Stimulated activated CD8-positive, alpha-beta memory T cell treated with anti-CD3 and anti-CD28 coated beads, Interleukin-15, amount 100 ng/mL, for 1 hour (primary cell): ENCODE measurements around the gene MYLIP.
A peak's percentile ranks its signal among the peaks of the same experiment; 100 is the strongest.

Experiments used
- DNase-seq: peaks from one replicate; pipeline ENCODE4 v3.0.0-alpha.2; 2020; ENCODE audit warnings: low read depth

Gene MYLIP

DNA sequence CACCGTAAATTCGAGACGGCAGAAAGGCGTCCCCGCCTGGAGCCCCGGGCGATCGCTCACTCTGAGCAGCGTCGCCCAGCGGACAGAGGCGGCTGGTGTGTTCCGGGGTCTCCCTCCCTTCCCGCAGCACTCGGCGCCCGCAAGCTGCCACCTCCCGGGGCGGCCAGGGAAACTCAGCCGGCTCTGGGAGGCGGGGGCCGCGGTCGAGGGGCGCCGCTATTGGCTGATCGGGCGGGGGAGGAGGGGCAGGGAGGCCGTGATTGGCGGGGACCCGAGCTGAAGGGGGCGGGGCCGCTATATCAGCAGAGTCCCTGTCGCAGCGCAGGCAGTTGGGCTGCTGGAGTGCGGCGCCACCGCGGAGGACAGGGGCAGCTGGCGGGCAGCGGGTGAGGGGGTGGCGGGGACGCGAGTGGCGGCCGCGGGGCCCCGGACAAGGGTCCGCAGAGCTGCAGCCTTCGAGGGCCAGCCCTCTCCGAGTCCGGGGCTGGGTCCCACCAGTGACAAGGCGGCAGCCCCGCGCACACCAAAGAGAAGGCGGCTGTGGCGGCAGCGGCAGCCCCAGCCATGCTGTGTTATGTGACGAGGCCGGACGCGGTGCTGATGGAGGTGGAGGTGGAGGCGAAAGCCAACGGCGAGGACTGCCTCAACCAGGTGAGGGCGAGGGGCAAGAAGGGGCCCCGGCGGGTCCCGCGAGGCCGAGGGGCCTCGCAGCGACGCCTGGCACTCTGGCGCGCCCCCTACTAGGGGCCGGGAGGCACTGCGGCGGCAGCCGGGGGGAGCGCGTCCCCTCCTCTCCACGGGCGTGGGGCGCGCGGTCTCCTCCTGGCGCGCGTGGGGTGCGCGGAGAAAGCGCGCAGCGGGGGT, at the start of gene MYLIP:
Gene MYLIP, plus strand, starts transcription at position 328 of the 864 bp plus-strand sequence. Its CDS starts 237 bp downstream, at position 565.
- peak; percentile 97 for DNase-seq

DNA sequence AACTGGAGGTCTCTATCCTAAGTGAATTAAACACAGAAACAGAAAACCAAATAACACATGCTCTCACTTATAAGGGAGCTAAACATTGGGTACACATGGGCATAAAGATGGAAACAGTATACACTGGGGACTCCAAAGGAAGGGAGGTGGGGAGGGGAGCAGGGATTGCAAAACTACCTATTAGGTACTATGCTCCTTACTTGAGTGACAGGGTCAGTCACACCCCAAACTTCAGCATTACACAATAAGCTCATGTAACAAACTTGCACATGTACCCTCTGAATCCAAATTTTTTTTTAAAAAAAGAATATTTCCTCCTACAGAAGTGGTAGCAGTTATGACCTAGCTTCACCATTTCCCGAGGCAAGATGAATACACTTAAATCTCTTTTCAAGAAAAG, 49.5 kb upstream of the MYLIP start:
- DNase-seq, result no peak

DNA sequence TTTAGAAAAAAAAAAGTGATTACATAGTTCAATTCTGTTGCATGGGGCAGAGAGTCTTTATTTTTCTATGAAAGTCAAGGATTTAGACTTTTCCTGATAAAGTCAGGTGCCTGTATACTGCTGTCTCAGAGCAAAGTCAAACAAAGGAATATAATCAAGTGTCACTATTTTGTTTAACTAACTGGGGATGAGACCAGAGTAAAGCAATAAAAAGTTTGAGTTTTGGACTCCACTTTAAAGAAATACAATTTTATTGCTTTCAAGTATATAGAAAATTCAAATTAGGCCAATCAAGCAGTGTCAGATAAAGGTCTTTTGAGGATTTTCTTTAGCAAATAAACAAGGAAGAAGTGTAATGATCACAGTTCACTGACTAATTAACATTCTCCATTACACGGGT, 48.7 kb upstream of the MYLIP start:
- DNase-seq, result no peak

DNA sequence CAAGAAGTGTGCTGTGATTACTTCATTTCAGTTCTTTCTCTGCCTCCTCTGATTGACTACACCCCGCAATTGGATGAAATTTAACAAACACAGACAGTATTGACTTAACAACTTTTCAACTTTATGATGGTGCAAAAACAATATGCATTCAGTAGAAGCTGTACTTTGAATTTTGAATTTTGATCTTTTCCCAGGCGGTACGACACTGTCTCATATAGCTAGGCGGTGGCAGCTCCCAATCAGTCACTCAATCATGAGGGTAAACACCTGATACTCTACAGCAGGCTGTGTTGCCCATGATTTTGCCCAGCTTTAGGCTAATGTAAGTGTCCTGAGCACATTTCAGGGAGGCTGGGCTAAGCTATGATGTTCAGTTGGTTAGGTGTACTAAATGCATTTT, 47.6 kb upstream of the MYLIP start:
- DNase-seq, result no peak

DNA sequence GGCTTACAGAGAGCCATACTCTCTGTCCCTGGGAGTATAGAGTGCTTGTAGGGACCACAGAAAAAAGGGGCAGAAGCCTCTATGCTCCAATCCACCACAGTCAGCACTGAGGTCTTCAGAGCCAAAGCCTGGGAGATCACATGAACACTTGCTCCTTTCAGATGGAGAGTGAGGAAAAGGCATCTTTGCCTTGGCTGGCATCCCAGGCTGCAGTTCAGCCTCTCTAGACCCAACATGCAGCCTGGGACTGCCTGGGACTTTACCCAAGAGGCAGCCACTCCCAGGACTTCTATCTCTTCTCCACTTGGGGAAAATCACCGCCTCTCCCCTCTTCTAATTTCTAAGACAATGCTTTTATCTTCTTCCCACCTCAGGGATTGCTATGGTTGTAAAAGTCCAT, 46.5 kb upstream of the MYLIP start:
- no peak for DNase-seq

DNA sequence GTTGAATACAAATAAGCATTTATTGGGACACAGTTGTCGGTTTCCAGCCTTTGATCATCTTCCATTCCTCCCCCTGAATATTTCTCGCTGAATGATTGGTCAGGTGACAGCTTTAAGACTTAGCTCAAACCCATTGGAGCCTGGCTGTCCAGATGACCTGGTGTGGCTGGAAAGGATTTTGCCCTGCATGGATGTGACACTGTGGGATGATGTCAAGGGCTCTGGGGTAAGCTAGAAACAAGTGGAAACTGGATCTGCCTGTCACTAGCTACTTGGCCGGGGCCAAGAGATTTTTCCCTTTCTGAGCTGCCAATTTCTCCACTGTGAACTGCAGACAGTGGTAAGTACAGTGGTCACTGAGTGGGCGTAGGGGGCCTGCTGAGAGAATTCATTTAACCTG, 41.9 kb upstream of the MYLIP start:
- no peak for DNase-seq

DNA sequence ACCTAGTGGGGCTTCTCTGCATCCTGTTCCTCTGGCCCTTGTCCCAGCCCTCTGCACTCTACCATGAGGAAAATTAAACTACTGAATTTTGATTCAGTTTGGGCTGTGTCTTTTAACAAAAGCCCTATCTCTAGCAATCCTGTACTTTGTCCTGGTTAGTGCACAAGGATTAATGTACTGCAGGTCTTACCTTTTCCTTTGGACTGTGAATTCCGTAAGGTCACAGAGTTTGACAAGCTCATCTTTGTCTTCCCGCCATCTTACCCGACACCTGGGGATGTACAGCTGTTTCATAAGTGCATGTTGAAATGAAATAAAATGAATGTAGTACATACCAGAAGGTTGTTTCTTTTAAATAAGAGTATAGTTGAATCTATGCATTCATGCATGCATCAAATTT, 41.5 kb upstream of the MYLIP start:
- DNase-seq, result no peak

DNA sequence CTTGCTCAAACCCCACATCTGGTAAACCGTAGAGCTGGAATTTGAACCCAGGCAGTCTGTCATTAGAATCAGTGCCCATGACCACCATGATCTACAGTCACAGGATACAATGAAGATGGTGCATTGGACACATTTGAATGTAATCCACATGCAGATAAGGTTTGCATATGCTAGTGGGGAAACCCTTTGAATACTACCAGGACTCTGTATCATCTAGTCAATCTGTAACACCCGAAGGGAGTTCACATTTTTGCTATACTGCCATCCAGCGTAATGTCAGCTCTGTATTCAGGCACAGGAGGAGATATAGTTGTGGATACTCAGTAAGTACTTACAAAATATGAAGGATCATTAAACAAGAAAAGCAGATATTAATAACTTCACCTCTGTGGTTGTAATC, 40.5 kb upstream of the MYLIP start:
- no peak for DNase-seq

DNA sequence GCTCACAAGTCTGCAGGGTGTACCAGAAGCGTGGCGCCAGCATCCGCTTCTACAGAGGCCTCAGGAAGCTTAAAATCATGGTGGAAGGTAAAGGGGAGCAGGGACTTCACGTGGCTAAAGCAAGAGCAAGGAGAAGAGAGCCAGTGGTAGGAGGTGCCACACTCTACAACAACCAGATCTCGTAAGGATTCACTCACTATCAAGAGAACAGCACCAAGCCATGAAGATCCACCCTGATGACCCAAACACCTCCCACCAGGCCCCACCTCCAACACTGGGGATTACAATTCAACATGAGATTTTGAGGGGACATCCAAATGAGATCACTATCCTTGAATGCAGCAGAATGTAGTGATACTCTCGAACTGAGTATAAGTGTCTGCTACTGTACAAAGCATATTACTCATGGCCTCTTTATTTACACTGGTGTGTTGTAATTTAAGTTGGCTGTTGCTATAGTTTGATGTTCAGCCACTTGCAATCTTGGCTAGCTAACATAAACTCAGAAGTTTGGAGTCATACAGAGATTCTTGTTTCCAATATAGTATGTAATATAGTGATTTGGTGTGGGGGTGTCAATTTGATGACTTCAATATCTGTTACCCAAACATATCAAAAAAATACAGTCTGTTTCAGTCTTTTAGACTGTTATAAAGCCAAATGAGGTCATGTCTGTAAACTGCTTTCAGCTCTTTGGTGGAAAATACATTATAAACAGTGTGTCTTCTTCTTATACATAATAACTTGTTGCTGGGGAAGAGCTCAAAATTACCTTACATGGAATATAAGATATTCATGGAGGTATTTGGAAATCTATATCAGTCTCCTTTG, 39.4 kb upstream of the MYLIP start:
- DNase-seq, result no peak

DNA sequence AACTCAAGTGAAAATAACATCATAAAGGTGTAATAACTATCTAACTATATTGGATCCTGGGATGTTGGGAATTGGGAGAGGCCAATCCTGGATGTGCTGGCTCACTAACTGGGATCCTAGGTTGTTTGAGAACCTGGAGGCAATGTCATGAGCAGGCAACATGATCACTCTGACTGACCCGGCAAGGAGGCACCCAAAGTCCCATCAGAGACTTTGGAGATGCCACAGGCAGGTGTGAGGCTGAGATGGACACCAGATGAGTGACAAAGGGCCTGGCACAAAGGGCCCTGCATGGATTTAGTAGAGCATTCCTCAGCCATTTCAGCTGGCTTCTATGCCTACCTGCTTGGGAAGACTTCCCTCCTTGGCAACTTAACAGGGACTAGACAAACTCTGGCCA, 38.4 kb upstream of the MYLIP start:
- DNase-seq, result no peak

DNA sequence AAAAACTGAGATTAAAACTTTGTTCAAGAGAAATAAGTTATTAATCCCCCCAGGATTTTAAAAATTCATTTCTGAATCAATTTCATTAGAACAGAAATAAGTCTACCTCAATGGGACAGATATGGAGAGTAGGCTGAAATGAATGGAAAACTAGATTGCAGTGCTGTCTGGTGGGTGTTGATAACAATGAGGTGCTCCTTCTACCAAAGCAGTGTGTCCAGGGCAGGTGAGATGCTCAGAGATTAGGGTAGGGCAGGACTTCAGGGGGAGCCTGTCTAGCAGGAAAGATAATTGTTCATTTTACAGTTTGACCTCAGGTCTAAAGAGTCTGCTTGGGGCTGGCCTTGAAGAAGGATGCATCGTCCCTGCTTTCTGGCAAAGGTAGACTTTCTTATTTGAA, 38.0 kb upstream of the MYLIP start:
- DNase-seq, result no peak

DNA sequence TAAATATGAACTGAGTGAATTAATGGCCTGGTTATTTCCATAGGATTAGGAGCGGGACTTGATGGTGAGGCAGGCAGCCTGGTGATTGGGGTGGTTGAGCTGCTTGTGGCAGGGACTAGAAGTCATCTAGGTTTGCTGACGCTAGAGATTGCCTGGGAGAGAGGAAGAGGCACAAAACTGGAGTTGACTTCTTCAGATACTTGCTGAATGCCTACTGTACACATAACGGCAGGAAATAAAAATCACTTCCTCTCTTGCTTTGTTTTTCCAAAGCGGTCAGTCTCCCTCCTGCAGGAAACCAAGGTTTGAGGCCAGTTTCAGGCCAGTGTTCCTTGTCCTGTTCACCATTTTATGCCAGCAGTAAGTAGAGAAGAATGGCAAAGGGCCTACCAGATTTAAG, 36.7 kb upstream of the MYLIP start:
- no peak for DNase-seq

DNA sequence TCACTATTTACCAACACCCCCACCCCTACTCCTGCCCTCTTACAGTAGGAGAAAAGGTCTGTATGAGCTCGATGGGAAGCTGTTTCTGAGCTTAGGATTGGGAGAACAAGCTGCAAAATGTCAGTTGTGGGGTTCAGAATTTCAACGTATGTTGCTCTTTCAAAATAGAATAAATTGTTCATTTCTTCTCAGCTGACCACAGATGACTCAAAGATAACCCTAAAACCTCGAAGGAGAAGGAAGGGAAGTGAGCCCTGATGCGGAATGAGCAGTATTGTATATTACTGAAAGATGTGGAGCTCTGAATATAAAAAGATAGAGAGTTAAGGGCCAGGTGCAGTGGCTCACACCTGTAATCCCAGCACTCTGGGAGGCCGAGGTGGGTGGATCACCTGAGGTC, 35.9 kb upstream of the MYLIP start:
- no peak for DNase-seq

DNA sequence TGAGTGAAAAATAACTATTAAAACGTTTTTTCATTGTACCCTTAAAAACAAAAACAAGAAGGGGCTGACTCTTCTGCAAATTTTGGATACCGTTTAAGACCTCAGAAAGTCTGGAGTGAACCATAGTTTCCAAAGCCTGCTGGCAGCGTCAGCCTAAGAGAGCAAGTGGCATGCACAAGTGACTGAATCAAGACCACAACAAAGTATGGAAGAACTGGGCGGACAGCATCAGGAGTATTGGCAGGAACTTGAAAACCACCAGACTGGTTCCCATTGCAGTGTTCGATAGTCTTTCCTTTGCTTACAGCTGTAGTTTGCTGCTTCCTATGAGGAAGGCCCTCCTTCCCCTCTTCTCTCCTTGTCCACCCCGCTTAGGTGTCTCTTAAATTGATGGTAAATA, 33.7 kb upstream of the MYLIP start:
- no peak for DNase-seq

DNA sequence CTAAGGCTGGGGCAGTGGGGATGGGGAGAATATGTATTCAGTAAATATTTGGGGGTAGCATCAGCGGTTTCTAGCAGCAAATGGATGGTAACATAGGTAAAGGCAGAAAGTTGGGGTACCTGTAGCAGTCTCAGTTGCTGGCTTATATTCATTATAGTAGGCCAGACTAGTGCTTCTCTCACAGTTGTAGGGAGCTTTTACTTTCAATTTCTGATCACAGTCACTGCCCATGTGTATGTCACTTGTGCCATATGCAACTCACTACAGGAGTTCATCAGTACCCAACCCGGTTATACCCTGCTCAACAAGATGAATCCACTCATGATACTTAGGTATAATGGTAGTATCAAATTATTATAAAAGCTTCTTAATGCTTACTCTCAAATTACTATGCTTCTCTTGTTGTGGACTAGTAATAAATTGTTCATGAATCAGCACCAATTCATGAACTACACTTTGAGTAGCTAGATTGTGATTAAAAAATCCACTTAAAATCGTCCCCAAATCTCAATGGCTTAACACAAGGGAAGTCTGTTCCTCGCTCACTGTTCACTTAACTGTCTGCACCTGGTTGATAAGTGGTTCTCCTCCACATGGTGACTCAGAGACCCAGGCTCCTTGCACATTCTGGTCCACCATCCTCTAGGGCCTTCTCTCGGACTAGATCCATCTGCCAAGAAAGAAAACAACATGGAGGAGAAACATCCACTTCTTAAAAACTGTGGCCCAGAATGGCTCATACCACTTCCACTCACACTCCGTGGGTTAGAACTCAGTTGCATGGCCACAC, 31.3 kb upstream of the MYLIP start:
- no peak for DNase-seq

DNA sequence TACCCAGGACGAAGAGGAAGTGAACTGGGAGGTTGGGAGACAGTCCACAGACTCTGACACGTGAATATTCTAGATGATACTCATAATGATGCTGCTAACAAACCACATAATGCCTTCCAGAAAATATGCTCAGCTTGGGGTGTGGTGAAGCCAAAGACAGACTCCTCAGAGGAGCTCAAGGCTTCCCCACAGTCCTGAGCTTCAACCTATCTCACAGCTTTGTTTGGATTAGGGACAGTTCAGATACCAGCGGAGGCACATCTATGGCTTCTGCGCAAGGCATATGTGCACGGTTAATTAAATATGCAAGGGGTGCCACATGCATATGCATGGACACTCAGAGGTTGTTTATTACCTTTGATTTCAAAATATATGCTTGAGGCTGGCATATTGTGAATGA, 30.7 kb upstream of the MYLIP start:
- no peak for DNase-seq

DNA sequence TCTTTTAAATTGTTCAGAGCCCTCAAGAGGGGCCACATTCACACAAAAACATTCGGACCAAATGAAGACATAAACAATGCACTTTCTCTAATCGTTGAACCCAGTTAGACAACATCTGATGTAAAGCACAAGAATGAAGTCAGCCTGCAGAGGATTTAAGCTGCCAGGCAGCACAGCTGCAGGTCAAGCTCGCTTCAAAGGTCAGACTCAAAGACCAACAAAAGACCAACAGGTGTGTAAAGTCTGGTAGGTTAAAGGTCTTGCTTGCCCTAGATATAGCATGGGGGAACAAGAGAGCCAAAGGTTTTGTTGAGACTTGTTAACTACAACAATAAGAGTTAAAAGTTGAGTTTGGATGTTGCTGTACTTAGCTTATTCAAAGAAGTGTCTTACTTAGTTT, 26.7 kb upstream of the MYLIP start:
- DNase-seq, result no peak

DNA sequence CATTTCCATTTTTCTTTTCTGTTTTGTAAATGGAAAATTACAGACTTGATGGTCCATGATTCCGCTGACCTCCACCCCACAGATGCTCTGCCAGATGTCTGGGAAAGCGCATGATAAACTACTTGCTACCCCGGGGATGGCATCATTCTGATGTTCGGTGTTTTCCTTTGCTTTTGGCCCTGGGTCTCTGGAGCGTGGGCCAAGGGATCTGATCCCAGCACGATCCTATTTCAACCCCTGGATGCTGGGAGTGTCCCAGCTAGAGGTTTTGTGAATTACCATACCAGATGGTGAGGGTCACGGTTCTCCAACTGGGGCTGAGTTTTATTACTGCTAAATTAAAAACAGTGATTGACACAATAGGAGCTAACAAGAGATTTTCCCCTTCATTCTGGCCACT, 25.2 kb upstream of the MYLIP start:
- no peak for DNase-seq

DNA sequence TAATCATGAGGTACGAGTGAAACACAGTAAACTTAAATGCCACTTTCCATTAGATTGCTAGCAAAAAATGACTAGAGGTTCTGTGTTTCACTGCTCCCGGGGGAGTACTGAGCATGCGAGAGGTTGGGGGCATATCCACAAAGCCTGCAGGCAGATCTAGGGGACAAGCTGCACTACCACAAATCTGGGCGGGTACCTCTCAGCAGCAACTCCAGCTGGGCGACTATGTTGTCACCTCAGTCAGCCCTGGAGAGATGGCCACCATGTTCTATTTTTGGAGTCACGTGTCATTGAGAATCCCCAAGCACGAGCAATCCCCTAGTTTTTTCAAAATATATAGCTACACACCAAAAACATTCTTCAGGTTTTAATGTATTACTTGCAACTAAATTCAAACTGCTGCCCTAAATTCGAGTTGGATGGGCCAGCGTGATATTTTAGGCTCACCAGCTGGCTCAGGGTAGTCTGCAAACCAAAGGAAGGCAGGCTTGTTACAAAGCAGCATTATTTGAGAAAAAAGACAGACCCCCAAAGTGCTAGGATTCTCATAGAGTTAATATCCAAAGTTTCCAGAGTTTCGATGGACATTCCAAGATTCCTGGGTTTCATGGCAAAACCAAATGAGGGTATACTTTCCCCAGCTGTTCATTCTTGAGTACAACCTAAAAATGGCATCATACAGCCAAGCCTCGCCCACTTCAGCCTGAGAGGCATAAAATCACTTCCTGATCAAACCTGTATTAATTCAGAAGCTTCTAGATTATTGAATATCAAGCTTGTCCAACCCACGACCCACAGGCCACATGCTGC, 24.1 kb upstream of the MYLIP start:
- no peak for DNase-seq

DNA sequence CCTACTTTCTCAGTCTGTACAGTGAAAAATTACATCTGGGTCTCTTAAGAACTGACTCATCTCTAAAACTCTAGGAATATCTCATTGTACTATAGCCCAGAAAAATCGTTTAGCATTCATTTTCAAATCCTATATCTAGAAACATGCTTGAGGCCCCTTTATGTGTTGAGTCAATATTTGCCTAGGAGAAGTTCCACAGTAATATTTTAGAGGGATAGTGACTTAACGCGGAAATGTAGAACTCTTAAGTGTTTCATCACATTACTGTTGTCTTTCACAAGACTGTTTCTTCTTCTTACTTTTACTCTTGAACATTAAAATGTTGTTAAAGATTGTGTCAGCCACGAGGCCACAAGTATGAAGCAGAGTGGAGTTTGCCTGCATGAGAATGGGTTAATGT, 23.0 kb upstream of the MYLIP start:
- DNase-seq, result no peak

DNA sequence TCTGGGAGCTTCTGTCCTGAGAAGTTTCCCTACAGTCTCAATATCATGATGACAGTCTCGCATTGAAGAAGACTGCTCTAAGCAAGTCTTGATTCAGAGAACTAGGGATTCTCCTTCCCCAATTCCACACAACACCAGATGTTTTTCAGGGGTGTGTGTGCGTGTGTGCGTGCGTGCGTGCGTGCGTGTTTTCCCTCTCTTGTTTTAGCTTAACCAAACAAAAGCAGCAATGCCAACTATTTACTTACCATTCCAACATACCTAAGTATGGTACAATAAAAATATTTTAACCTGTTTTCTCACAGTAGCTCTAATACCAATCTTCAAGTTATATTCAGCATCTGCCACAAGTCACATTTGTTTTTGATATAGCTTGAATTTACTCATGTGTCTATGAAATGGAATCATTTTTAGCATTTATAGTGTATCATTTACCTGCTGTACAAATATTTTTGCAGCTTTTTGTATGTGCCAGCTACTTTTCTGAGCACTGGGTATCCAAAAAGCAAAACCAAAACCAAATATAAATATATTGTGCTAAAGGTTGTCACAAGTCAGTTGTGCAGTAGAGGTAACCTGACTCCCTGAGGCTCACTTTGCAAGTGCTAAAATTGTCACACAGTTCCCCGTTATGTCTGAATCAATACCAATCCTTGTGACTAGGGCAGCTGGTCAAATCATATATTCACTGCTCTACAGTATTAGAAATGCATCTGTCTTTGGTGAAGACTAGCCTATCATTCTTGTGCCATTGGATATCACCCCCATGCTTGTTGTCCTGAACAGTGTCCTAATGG, 21.7 kb upstream of the MYLIP start:
- DNase-seq, result no peak
